CD8-positive, alpha-beta memory T cell (primary cell): ENCODE measurements around the gene SIN3B. TPM values are rescaled to one million over a fixed set of nuclear protein-coding genes. Genes with fewer than 3 reads are reported as not detected.

Source experiments
- CTCF ChIA-PET: fragments of 350-600 bp; sonication (Branson Sonifier 250); formaldehyde crosslinking; loops from one replicate; lab custom pipeline; 2021; ENCODE audit warnings: antibody characterized with exemption; lab: Charles Lee
- POLR2A ChIA-PET: fragments of 350-600 bp; sonication (Branson Sonifier 250); formaldehyde crosslinking; loops from one replicate; lab custom pipeline; 2021; ENCODE audit warnings: antibody characterized with exemption; lab: Charles Lee
- DNase-seq, 5 donors: peaks; one replicate each; pipeline versions ENCODE4 v3.0.0 to v3.0.0-alpha.2; 2020 to 2022; ENCODE audit warnings: mixed read lengths in 1 of 5
- H3K27ac ChIP-seq: one replicate; pipeline ENCODE4 v1.7.0; 2013; ENCODE audit warnings: low read depth, mild to moderate bottlenecking, low read length, moderate library complexity
- H3K27me3 ChIP-seq: 2 replicates; pipeline ENCODE4 v1.7.0; 2013; ENCODE audit warnings: low read length, mild to moderate bottlenecking; ENCODE audit not compliant: insufficient read depth, poor library complexity, severe bottlenecking
- H3K36me3 ChIP-seq: 2 replicates; pipeline ENCODE4 v1.7.0; 2013; ENCODE audit warnings: mild to moderate bottlenecking, low read length, moderate library complexity; ENCODE audit not compliant: insufficient read depth
- H3K4me1 ChIP-seq: 2 replicates; pipeline ENCODE4 v1.7.0; 2013; ENCODE audit warnings: mild to moderate bottlenecking, low read length, moderate library complexity; ENCODE audit not compliant: insufficient read depth
- H3K4me3 ChIP-seq: 2 replicates; pipeline ENCODE4 v1.7.0; 2013; ENCODE audit warnings: mild to moderate bottlenecking, low read length
- H3K9me3 ChIP-seq: 2 replicates; pipeline ENCODE4 v1.7.0; 2013; ENCODE audit warnings: mild to moderate bottlenecking, low read length
- H3K27ac Mint-ChIP-seq, 8 donors: one replicate each; pipeline ENCODE4 v1.8.0; 2020 to 2021; ENCODE audit warnings: mixed read lengths in 8 of 8, mild to moderate bottlenecking in 6 of 8, inconsistent platforms in 3 of 8, moderate library complexity in 3 of 8
- H3K27me3 Mint-ChIP-seq, 2 donors: one replicate each; pipeline ENCODE4 v1.8.0; 2020 to 2021; ENCODE audit warnings: mixed read lengths in 2 of 2, mild to moderate bottlenecking in 1 of 2, moderate library complexity in 1 of 2
- H3K36me3 Mint-ChIP-seq, 3 donors: one replicate each; pipeline ENCODE4 v1.8.0; 2020 to 2021; ENCODE audit warnings: mixed read lengths in 3 of 3, inconsistent platforms in 1 of 3, mild to moderate bottlenecking in 1 of 3
- H3K4me1 Mint-ChIP-seq, 3 donors: one replicate each; pipeline ENCODE4 v1.8.0; 2020 to 2021; ENCODE audit warnings: mixed read lengths in 3 of 3, inconsistent platforms in 1 of 3, mild to moderate bottlenecking in 1 of 3
- H3K4me3 Mint-ChIP-seq, 7 donors: one replicate each; pipeline ENCODE4 v1.8.0; 2020 to 2021; ENCODE audit warnings: mixed read lengths in 7 of 7, mild to moderate bottlenecking in 6 of 7, moderate library complexity in 4 of 7, inconsistent platforms in 2 of 7
- H3K9me3 Mint-ChIP-seq, 5 donors: one replicate each; pipeline ENCODE4 v1.8.0; 2020 to 2022; ENCODE audit warnings: mixed read lengths in 5 of 5, mild to moderate bottlenecking in 3 of 5, moderate library complexity in 2 of 5, inconsistent platforms in 1 of 5
- polyA plus RNA-seq: library from polyadenylated mRNA; unstranded; fragments of 300-500 nt; fragmentation: Illumina TruSeq; gene quantifications from one replicate; pipeline ENCODE4 v1.2.3, GENCODE V29; 2021
- total RNA-seq, 2 experiments: library from RNA; stranded (reverse); gene quantifications; one replicate each; pipeline ENCODE4 v1.2.3, GENCODE V29; 2021

The SIN3B gene
- total RNA-seq: 10 to 100 TPM; 32.9 to 34.8 TPM
- polyA plus RNA-seq: 5.0 TPM

- H3K4me1 ChIP-seq: peaks cover 17% of the 10 kb centered on the region
- H3K36me3 ChIP-seq: peaks cover 14% of the 10 kb centered on the region
- H3K4me3 ChIP-seq: peak within 1 kb of the TSS; percentile 69
- peak within 1 kb of the TSS; percentile 81 to 93 (median 85) for H3K4me3 Mint-ChIP-seq
- peaks cover 9 to 25% of the 10 kb centered on the region in 2 donors for H3K27me3 Mint-ChIP-seq
- peak within 1 kb of the TSS; percentile 70 to 96 (median 91) for H3K27ac Mint-ChIP-seq
- peak within 1 kb of the TSS; percentile 81 for H3K27ac ChIP-seq
- H3K9me3 Mint-ChIP-seq: peaks cover 0 to 2% (median 0%) of the 10 kb centered on the region in 5 donors
- H3K4me1 Mint-ChIP-seq: peaks cover 32 to 51% (median 42%) of the 10 kb centered on the region in 3 donors
- ChIA-PET CTCF (no interaction called here), POLR2A (interaction anchor here (0.6 kb wide), 1 partner anchor 355 kb away, joined by 3 read pairs; no protein-coding TSS in a partner anchor)
- peak; percentile 81 to 91 (median 86) for DNase-seq
- H3K36me3 Mint-ChIP-seq: peaks cover 5 to 36% (median 5%) of the 10 kb centered on the region in 3 donors
- H3K27me3 ChIP-seq: no peaks in the 10 kb centered on the region
- H3K9me3 ChIP-seq: no peaks in the 10 kb centered on the region
These were observed at the start of gene SIN3B for GRCh38 chr19:16829010-16829821. TSS of gene SIN3B (plus strand) at chr19:16829398. CDS start at chr19:16829421, 23 bp downstream.

DNA sequence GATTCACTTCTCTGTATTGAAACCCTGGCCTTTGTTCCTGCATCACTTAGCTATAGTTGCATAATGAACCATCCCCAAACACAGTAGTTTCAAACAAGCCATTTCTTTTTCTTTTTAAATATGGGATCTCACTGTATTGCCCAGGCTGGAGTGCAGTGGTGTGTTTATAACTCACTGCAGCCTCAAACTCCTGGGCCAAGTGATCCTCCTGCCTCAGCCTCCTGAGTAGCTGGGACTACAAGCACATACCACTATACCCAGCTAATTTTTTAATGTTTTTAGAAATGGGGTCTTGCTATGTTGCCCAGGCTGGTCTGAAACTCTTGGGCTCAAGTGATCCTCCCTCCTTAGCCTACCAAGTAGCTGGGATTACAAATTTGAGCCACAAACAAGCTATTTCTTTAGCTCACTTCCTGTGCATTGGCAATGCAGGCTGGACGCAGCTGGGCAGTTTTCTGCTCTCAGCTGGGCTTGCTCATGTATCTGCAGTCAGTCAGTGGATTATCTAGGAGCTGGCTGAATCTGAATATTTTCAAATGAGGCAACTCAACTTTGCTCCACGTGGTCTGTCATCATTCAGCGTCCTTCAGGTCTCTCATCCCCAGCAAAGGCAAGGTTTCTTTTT, 49.5 kb upstream of the SIN3B start:
- POLR2A ChIA-PET: no interaction called here

DNA sequence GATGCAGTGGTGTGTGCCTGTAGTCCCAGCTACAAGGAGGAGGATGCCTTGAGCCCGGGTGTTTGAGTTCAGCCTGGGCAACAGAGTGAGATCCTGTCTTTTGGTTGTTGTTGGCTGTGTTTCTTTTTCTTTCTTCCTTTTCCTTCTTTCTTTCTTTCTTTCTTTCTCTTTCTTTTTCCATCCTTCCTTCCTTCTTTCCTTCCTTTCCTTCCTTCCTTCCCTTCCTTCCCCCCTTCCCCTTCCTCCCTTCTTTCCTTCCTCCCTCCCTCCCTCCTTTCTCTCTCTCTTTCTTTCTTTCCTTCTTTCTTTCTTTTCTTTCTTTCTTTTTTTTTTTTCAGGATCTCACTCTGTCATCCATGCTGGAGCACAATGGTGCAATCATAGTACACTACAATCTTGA, 46.5 kb upstream of the SIN3B start:
- Histone ChIP-seq H3K4me3 (no peak overlapping the region), H3K27me3 (no peaks in the 10 kb centered on the region), H3K36me3 (no peaks in the 10 kb centered on the region), H3K4me1 (no peaks in the 10 kb centered on the region), H3K27ac (no peak overlapping the region), H3K9me3 (no peaks in the 10 kb centered on the region)
- CTCF ChIA-PET: no interaction called here
- Mint-ChIP-seq H3K27ac (no peak overlapping the region), H3K4me3 (no peak overlapping the region), H3K4me1 (no peaks in the 10 kb centered on the region), H3K9me3 (peaks cover 0 to 3% (median 2%) of the 10 kb centered on the region in 5 donors), H3K36me3 (no peaks in the 10 kb centered on the region), H3K27me3 (peaks cover 0 to 11% of the 10 kb centered on the region in 2 donors)
- DNase-seq: no peak
- POLR2A ChIA-PET: no interaction called here

More for the DNA sequence above, 49.5 kb upstream of the SIN3B start:
- H3K36me3 Mint-ChIP-seq: no peaks in the 10 kb centered on the region
- H3K4me3 ChIP-seq: no peak overlapping the region
- CTCF ChIA-PET: no interaction called here
- DNase-seq: no peak
- no peaks in the 10 kb centered on the region for H3K36me3 ChIP-seq
- no peaks in the 10 kb centered on the region for H3K9me3 ChIP-seq
- no peak overlapping the region for H3K27ac ChIP-seq
- no peak overlapping the region for H3K4me3 Mint-ChIP-seq
- H3K9me3 Mint-ChIP-seq: no peaks in the 10 kb centered on the region
- no peaks in the 10 kb centered on the region for H3K4me1 Mint-ChIP-seq
- H3K27ac Mint-ChIP-seq: no peak overlapping the region
- no peaks in the 10 kb centered on the region for H3K27me3 ChIP-seq
- no peaks in the 10 kb centered on the region for H3K4me1 ChIP-seq
- H3K27me3 Mint-ChIP-seq: peaks cover 5 to 23% of the 10 kb centered on the region in 2 donors

GRCh38 chr19:16788479-16788878, 40.7 kb upstream of the SIN3B start:
- no peak for DNase-seq
- CTCF ChIA-PET: interaction anchor here (0.7 kb wide), 1 partner anchor 233 kb away, joined by 3 read pairs; no protein-coding TSS in a partner anchor
- POLR2A ChIA-PET: no interaction called here
- peaks cover 0 to 12% of the 10 kb centered on the region in 2 donors for H3K27me3 Mint-ChIP-seq
- peaks cover 10% of the 10 kb centered on the region for H3K9me3 ChIP-seq
- no peaks in the 10 kb centered on the region for H3K4me1 Mint-ChIP-seq
- H3K4me1 ChIP-seq: no peaks in the 10 kb centered on the region
- no peak overlapping the region for H3K27ac Mint-ChIP-seq
- H3K9me3 Mint-ChIP-seq: peaks cover 13 to 25% (median 22%) of the 10 kb centered on the region in 5 donors
- H3K4me3 ChIP-seq: no peak overlapping the region
- H3K4me3 Mint-ChIP-seq: no peak overlapping the region
- no peaks in the 10 kb centered on the region for H3K27me3 ChIP-seq
- H3K36me3 ChIP-seq: no peaks in the 10 kb centered on the region
- peaks cover 2 to 16% (median 5%) of the 10 kb centered on the region in 3 donors for H3K36me3 Mint-ChIP-seq
- H3K27ac ChIP-seq: no peak overlapping the region

DNA sequence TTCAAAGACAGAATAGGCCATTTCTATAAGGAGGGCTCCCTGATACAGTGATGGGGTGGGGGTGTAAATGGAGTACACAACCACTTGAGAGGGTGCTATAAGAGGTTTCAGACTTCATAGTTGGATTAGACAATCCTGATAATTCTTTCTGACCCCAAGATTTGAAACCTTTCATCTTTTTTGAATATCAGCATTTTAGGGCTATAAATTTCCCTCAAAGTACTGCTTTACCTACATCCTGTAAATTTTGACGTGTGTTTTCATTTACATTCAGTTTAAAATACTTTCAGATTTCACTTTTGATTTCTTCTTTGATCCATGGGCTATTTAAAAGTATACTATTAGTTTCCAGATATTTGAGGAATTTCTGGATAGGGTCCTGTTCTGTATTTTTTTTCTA, 40.0 kb upstream of the SIN3B start:
- Histone ChIP-seq H3K27ac (no peak overlapping the region), H3K4me3 (no peak overlapping the region), H3K36me3 (no peaks in the 10 kb centered on the region), H3K4me1 (no peaks in the 10 kb centered on the region), H3K9me3 (peaks cover 10% of the 10 kb centered on the region), H3K27me3 (no peaks in the 10 kb centered on the region)
- H3K9me3 Mint-ChIP-seq: peaks cover 13 to 25% (median 22%) of the 10 kb centered on the region in 5 donors
- peaks cover 2 to 16% (median 5%) of the 10 kb centered on the region in 3 donors for H3K36me3 Mint-ChIP-seq
- ChIA-PET POLR2A (no interaction called here), CTCF (no interaction called here)
- H3K27me3 Mint-ChIP-seq: peaks cover 0 to 12% of the 10 kb centered on the region in 2 donors
- DNase-seq: no peak
- H3K4me1 Mint-ChIP-seq: no peaks in the 10 kb centered on the region
- no peak overlapping the region for H3K4me3 Mint-ChIP-seq
- H3K27ac Mint-ChIP-seq: no peak overlapping the region

- no peaks in the 10 kb centered on the region for H3K4me1 ChIP-seq
- H3K4me3 ChIP-seq: no peak overlapping the region
- POLR2A ChIA-PET: interaction anchor here (0.6 kb wide), 1 partner anchor 13 kb away, joined by 6 read pairs; no protein-coding TSS in a partner anchor
- no peak overlapping the region for H3K27ac ChIP-seq
- H3K4me3 Mint-ChIP-seq: no peak overlapping the region
- peaks cover 2 to 16% (median 5%) of the 10 kb centered on the region in 3 donors for H3K36me3 Mint-ChIP-seq
- peaks cover 0 to 12% of the 10 kb centered on the region in 2 donors for H3K27me3 Mint-ChIP-seq
- H3K27me3 ChIP-seq: no peaks in the 10 kb centered on the region
- no peak overlapping the region for H3K27ac Mint-ChIP-seq
- DNase-seq: no peak
- peaks cover 10% of the 10 kb centered on the region for H3K9me3 ChIP-seq
- H3K4me1 Mint-ChIP-seq: no peaks in the 10 kb centered on the region
- CTCF ChIA-PET: no interaction called here
- peaks cover 13 to 25% (median 22%) of the 10 kb centered on the region in 5 donors for H3K9me3 Mint-ChIP-seq
- no peaks in the 10 kb centered on the region for H3K36me3 ChIP-seq
These were observed 39.1 kb upstream of the SIN3B start for GRCh38 chr19:16790051-16790450.

- no peak overlapping the region for H3K27ac Mint-ChIP-seq
- Histone ChIP-seq H3K4me3 (no peak overlapping the region), H3K9me3 (peaks cover 10% of the 10 kb centered on the region), H3K27ac (no peak overlapping the region), H3K27me3 (no peaks in the 10 kb centered on the region), H3K36me3 (no peaks in the 10 kb centered on the region), H3K4me1 (no peaks in the 10 kb centered on the region)
- ChIA-PET POLR2A (no interaction called here), CTCF (no interaction called here)
- no peaks in the 10 kb centered on the region for H3K4me1 Mint-ChIP-seq
- H3K9me3 Mint-ChIP-seq: peaks cover 13 to 26% (median 22%) of the 10 kb centered on the region in 5 donors
- no peak for DNase-seq
- no peak overlapping the region for H3K4me3 Mint-ChIP-seq
- H3K36me3 Mint-ChIP-seq: peaks cover 2 to 16% (median 5%) of the 10 kb centered on the region in 3 donors
- H3K27me3 Mint-ChIP-seq: peaks cover 3 to 12% of the 10 kb centered on the region in 2 donors
These were observed 37.3 kb upstream of the SIN3B start for GRCh38 chr19:16791942-16792341.
